HG03521 (cell line): Measurements from ENCODE around the gene TRNP1.
A peak's percentile ranks its signal among the peaks of the same experiment; 100 is the strongest.
"Not testable (repeated sequence)": the region's sequence is repeated elsewhere in the genome, so short reads cannot be mapped to it uniquely, and the experiment has no call there.

Experiments used
- ATAC-seq: cut with Tn5 transposase; IDR thresholded peaks from one replicate; pipeline ENCODE4 v1.9.1; 2021; ENCODE audit warnings: mild to moderate bottlenecking, moderate library complexity; ENCODE audit not compliant: unreplicated experiment

Gene TRNP1

GRCh38 chr1:26972390-26972789, 21.1 kb upstream of the TRNP1 start:
- no peak for ATAC-seq

DNA sequence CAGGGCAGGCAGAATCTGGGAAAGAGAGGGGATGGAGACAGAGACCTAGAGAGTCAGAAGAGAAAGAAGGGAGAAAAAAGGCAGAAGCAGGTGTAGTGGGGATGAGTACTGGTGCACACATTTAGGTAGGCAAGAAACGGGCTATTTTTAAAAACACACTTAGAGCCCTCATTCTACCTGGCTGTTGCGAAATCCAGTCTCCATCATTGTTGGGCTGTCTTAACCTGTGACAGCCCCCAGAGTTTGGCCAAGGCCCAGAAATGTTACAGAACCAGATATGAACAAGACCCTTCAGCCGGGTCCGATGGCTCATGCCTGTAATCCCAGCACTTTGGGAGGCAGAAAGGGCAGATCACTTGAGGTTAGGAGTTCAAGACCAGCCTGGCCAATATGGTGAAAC, 20.7 kb upstream of the TRNP1 start:
- ATAC-seq = no peak

DNA sequence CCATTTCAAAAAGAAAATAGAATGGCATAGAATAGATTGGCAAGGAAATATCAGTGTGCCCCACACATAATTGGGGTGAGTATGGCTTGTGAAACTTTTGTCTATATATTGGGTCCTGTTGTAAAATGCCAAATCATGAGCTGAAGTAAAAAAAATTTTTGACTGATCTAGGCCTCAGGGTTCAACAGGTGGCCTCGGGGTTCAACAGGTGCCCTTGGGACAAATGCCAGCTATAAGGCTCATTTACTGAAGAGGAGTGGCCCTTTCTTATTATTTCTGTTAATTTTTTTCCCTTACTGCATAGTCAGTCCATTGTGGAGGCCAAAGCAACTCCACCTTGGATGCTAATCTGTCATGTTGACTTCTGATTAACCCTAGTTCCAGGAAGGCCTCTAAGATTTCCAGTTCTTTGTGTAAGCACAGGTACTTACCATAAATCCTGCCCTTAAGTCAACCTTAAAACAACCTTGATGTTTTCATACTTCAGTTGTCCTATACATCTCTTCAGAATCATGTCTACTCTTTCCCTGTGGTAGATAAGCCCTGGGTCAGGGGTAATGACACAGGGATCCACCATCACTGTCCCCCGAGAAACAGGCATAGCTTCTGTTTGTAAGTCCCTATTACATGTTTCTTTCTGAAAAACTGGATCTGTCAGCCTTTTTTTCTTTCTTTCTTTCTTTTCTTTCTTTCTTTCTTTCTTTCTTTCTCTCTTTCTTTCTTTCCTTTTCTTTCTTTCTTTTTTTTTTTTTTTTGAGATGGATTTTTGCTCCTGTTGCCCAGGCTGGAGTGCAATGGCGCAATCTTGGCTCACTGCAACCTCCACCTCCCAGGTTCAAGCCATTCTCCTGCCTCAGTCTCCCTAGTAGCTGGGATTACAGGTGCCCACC, 16.6 kb upstream of the TRNP1 start:
- ATAC-seq = no peak

GRCh38 chr1:26978901-26979300, 14.6 kb upstream of the TRNP1 start:
- no peak for ATAC-seq

DNA sequence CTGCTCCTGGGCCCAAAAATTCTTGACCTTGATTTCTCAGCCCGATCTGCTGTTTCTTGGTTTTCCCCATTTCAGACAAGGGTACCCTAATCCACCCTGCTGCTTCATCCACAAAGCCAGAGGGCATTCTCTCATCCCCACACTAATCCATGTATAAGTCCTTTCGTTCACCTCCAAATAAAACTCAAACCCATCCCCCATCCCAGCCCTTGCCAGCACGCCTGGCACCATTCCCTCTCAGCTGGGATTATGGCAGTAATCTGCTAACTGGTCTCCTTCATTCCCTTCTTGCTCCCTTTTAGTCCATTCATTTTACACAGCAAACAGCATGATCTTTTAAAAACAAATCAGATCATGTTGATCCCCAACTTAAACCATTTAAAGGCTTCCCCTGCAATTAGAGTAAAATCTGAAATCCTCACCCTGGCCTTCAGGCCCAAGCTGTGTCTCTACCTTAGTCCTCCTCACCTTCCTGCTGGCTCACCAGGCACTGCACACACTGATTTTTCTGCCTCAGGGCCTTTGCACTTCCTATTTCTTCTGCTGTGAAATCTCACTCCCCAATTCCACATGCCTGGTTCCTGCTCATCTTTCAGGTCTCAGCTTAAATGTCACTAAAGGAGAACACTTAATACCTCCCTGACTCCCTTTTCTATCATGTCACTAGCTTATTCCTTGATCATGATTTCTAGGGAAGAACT, 12.2 kb upstream of the TRNP1 start:
- no peak for ATAC-seq

- no peak for ATAC-seq
Observed at GRCh38 chr1:26983863-26984262, 9.6 kb upstream of the TRNP1 start.

GRCh38 chr1:26984291-26984690, 9.2 kb upstream of the TRNP1 start:
- ATAC-seq = no peak

DNA sequence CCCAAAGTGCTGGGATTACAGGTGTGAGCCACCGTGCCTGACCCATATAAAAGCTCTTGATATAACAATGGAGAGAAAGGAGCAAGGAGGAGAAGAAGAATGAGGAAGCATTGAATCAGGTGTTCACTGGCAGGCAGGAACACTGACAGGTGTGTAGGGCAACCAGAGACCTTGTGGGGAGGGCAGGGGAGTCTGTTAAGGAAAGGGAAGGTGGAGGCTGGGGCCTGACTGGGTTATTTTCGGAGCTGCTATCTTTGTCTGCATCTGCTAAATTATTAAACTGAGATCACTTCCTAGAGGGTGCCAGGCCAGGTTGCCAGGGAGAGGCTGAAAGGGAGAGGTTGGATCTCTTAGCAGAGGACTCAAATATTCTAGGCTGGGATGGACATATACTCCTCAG, 6.8 kb upstream of the TRNP1 start:
- ATAC-seq = no peak

GRCh38 chr1:26989403-26990109, 3.9 kb upstream of the TRNP1 start:
- ATAC-seq = not testable (repeated sequence)

DNA sequence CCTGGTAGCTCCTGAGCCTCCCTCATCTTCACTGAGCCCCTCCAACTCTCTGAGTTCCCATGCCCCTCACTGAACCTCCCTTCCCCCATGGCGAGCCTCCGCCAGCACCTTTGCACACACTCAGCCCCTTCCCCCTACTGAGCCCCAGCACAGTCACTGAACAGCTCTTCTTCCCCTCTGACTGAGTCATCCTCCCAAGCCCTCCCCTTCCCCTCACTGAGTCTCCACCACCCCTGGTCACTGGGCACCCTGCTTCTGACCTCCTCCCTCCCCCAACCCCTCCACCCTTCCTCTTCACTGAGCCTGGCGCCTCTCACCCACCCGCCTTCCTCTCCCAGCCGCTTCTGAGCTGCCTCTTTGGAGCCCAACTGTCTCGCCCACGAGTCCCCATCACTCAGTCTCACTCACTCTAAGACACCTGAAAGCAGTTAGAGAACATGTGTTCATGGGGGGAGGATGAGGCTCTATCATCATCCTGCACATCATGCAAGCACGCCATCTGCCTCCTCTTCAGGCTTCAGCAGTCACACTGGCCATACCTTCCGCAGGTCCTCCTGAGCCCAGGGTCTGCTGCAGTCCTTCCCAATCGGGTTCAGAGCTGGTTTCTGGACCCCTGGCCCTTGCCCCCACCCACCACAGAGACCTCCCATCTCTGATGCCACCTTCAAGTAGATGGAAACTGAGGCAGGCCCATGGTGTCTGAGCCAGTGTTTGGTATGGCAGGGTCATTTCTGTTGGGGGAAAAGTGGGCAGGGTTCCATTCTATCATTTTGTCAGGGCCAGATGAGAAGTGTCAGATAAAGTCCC, 2.0 kb upstream of the TRNP1 start:
- ATAC-seq = no peak

DNA sequence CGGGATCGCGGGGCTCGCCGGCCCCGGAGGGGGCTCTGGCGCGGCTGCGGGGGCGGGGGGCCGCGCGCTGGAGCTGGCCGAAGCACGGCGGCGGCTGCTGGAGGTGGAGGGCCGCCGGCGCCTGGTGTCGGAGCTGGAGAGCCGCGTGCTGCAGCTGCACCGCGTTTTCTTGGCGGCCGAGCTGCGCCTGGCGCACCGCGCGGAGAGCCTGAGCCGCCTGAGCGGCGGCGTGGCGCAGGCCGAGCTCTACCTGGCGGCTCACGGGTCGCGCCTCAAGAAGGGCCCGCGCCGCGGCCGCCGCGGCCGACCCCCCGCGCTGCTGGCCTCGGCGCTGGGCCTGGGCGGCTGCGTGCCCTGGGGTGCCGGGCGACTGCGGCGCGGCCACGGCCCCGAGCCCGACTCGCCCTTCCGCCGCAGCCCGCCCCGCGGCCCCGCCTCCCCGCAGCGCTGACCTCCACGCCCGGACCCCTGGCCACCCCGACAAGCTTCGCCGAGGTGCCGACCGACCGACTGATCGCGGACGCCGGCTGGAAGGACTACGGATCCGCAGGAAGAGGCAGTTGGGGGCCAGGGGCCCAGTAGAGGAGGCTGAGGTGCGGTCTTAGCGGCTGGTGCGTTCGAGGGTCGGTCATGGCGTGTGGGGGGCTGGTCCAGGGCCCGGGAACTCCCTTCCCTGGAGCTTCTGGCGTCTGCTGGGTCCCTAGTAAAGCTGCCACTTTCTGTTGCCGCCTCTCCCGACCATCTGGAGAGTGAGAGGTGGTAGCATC, 711 bp downstream of the TRNP1 start:
- peak; percentile 22 for ATAC-seq

GRCh38 chr1:26994787-26995517, 1.5 kb downstream of the TRNP1 start:
- no peak for ATAC-seq

GRCh38 chr1:26996024-26996423, 2.5 kb downstream of the TRNP1 start:
- ATAC-seq = no peak

GRCh38 chr1:26996665-26997064, 3.2 kb downstream of the TRNP1 start:
- ATAC-seq = no peak

- ATAC-seq = no peak
Observed at GRCh38 chr1:26998429-26999300, 5.2 kb downstream of the TRNP1 start.

DNA sequence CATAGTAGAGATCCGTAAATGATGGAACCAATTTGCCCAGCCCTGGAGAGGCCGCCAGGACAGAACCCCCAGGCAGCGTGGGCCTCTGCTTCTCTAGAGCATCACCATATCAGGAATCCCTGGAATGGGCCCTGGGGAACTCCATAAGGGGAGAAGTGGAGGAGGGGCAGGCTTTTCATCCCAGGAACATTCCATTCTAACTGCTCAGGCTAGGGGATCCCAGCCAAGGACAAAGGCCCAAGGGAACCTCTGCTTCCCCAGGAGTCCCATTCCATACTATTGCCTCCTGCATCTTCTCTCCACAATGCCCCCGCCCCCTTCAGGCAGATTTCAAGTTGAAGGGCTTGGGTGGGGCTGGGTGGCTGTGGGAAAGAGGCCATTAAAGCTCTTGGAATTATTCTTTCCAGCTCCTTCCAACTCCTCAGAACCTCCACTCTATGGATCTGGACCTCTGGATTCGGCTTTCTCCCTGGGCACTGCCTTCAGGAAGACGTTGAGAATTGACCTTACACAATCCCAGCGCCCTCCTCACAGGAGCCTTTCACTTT, 6.0 kb downstream of the TRNP1 start:
- ATAC-seq = no peak

GRCh38 chr1:27000090-27000816, 6.8 kb downstream of the TRNP1 start:
- no peak for ATAC-seq
